Amniotic stem cell (primary cell): Measurements from ENCODE around the gene APLF.
"Not testable (repeated sequence)": the region's sequence is repeated elsewhere in the genome, so short reads cannot be mapped to it uniquely, and the experiment has no call there.

Source experiments
- DNase-seq: peaks from one replicate; lab custom pipeline; 2025; lab: John Stamatoyannopoulos, UW

The APLF gene

DNA sequence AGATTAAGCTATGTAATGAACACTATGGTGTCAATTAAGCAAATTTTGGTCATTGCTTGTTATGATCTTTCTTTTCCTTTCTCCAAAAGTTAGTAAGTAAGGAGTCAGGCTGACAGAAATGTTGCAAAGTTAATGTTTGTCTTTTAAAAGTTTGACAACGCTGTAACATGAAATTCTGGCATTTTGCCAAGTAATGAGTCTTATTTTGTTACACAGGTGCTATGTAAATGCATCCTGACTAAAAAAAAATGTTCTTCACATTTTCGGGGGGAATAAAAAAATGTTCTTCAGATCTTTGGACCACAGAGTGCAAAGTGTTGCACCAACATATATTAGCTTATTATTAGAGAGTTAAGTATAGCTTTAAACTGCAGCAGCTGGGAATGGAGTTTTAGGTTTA is 121.2 kb downstream of the APLF start:
- no peak for DNase-seq

DNA sequence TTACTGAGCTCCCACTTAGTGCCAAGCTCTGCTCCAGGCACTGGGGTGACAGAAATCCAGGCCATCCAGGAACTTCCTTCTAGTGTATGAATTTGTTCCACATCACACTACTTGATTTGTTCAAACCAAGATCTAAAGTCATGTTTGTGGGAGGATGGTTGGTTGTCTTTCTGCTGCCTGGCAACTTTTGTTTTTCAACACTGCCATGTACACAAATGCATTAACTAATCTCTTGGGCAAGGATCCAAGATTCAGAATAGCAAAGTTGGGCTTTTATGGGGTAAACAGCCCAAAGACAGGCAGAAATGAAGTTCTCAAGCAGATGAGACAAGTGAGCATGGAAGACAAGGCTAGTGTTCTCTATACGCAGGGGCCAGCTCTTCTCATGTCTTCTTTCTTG is 122.6 kb downstream of the APLF start:
- no peak for DNase-seq

DNA sequence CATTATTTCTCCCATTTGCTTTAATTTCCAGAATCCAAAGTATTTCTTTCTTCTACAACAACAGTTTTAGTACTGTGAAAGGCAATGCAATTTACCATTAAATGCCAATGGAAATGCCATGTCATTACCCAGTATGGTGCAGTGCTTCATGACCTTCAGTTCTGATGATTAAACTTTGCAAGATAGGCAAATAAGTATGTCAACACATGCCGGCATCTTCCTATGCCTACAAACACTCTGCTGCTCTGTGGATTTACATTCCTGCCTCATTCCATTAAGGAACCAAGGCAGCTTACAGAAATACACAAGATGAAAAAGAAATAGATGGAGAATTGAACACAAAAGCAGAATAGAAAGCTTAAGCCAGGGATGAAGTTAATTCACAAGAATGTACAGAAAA is 123.3 kb downstream of the APLF start:
- DNase-seq, result no peak

DNA sequence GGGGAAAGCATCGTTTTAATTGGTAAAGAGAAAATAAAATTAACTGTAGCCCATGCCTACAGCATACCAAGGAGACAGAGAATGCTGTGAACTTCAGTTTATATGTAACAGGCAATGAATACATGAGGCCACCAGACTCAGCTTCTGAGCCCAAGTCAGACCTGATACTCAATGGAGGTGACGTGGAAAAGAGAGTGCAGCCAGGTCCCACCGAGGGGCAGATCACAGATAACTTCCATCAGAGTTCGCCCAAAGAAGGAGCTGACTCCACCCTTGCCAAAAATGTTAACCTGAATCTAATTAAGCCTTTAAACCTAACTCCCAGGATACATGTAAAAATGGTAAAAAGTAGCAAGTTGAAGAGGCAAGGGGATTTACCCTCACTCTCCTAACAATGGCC is 123.8 kb downstream of the APLF start:
- no peak for DNase-seq

DNA sequence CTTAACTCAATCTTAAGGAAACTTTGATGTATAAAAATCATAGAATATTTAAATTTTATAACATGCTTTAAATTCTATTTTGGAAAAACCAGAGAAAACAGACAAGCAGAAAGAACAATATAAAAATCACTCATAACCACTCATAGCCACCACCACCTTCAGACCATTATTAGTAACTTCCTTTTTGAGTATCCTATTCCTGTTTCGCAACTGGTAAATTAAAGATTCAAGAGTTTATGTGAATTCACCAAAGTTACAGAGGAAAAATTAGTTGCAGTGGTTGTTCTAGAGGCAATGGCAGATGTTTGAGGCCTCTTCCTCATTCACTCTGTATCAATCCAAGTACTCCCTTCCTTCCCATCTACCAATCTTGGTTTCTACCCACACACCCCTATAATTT is 126.7 kb downstream of the APLF start:
- no peak for DNase-seq

DNA sequence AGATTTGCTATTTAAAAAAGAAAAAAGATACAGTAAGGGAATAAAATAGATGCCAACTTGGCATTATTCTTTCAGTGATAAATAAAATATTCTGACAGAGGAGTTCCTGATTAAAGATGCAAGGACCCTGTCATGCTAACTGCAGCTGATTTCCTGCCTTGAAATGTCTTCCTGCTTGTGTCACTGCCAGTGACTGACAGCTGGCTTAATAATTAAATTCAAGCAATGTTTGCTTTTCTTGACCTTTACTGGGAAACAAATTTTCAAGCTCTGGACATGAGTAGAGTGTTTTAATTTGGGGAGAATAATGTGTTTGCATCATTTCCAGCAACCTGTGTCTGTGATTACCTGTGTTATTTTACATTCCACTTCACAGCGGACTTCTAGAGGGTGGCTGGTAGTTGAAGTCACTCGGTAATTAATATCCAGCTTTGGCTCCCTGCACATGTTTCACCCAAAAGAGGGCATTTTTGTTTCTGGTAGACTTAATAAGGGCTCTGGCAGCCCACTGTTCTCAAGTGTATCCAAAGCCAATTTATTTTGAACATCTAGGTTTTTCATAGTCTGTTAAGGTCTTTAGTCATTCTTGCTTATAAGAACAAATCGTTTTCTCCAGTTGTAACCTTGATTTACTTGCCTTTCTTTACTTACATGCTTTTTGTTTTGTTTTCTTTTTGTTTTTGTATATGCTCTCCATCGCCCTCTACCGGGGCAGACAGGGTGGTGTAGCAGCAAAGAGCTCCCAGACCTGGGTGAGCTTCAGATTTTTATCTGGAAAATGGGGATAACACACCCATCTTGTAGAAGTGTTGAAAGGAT is 127.5 kb downstream of the APLF start:
- no peak for DNase-seq

DNA sequence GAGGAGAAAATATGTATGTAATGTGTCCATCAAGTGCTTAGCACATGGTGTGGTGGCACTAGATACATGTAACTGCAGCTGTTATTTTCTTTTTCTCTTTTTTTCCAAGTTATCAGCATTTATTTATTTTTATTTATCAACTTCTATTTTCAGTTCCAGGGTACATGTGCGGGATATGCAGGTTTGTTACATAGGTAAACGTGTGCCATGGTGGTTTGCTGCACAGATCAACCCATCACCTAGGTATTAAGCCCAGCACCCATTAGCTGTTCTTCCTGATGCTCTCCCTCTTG is 128.1 kb downstream of the APLF start:
- not testable (repeated sequence) for DNase-seq

DNA sequence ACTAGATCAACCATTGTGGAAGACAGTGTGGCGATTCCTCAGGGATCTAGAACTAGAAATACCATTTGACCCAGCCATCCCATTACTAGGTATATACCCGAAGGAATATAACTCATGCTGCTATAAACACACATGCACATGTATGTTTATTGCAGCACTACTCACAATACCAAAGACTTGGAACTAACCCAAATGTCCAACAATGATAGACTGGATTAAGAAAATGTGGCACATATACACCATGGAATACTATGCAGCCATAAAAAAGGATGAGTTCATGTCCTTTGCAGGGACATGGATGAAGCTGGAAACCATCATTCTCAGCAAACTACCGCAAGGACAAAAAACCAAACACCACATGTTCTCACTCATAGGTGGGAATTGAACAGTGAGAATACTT is 133.1 kb downstream of the APLF start:
- not testable (repeated sequence) for DNase-seq

DNA sequence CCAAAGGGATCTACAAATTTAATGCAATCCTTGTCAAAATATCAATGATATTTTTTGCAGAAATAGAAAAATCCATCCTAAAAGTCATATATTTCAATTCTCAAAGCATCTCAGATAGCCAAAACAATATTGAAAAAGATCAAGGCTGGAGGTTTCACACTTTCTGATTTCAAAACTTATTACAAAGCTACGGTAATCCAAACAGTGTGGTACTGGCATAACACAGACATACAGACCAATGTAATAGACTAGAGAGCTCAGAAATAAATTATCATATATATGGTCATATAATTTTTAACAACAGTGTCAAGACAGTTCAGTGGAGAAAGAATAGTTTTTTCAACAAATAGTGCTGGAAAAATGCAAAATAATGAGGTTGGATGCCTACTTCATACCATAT is 135.7 kb downstream of the APLF start:
- DNase-seq, result no peak

DNA sequence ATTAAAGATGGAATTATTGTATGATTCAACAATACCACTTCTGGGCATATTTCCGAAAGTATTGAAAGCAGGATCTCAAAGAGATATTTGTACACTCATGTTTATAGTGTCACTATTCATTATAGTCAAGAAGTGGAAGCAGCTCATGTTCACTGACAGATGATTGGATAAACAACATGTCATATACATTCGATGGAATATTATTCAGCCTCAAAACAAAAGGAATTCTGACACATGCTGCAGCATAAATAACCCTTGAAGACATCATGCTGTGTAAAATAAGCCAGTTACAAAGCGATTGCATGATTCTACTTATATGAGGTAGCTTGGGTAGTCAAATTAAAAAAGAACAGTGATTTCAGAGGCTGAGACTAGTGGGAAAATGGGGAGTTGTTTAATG is 136.7 kb downstream of the APLF start:
- DNase-seq, result no peak

DNA sequence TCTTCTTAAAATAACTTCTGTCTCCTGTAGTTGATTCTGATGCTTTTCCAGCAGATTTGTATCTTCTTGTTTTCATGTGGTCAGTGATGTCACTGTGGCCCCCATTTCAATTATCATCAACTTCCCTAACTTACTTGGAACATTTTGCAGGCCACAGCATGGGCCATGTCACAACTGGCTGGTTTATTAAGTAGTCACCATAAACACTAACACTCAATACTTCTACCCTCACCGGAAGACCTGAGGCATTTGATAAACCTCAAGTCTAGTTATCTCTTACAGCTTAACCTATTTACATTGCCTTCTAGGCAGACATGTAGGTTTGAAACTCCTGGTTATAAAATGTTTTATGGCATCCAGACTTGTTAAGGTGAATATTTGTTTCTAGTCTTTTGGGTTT is 138.6 kb downstream of the APLF start:
- DNase-seq, result no peak

DNA sequence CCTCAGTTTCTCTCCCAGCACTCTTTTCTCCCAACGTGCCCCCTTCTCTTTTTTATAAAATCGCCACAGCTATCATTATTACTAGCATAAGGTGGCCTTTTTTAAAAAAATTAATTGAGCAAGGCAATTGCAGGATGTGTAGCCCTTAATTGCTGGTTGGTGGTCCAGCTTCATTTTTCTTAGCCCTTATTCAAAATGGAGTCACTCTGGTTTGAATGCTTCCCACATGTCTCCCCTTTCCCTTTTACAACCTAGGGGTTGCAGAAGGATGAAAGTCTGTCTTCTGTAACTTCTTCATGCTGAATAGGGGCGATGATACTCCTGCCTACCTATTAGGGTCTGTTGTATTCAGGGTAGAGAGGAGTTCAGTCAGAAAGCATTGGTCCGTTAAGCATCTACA is 139.4 kb downstream of the APLF start:
- no peak for DNase-seq

DNA sequence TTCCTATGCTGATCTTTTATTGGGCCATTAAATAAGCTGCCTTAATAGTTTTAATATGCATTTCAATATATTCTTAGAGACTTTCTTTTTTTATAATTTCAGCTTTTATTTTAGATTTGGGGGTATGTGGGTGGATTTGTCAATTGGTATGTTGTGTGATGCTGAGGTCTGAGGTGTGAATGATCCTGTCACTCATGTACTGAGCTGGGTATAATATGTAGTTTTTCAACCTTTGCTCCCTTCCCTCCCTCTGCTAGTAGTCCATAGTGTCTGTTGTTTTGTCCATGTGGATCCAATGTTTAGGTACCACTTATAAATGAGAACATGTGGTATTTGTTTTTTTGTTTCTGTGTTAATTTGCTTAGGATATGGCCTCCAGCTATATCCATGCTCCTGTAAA is 140.5 kb downstream of the APLF start:
- DNase-seq, result no peak

DNA sequence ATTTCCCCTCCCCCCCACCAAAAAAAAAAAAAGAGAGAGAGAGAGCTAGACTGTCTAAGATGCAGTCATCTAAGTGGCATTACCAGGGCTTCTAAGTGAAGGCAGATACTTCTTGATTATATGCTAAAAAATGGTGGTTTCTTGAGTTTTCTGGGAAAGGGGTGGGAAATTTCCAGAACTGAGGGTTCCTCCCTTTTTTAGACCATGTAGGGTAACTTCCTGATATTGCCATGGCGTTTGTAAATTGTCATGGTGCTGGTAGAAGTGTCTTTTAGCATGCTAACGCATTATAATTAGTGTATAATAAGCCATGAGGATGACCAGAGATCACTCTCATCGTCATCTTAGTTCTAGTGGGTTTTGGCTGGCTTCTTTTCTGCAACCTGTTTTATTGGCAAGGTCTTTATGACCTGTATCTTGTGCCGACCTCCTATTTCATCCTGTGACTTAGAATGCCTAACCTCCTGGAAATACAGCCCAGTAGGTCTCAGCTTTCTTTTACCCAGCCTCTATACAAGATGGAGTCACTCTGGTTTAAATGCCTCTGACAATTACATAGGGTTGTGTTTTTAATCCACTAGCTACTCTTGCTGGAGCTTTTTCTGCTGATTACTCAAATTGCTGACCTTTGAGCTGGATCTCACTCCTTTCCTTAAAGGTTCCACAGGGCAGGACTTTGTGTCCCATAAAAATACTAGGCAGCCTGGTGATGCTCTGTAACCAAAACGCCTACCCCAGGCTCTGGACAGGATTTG is 145.6 kb downstream of the APLF start:
- no peak for DNase-seq

DNA sequence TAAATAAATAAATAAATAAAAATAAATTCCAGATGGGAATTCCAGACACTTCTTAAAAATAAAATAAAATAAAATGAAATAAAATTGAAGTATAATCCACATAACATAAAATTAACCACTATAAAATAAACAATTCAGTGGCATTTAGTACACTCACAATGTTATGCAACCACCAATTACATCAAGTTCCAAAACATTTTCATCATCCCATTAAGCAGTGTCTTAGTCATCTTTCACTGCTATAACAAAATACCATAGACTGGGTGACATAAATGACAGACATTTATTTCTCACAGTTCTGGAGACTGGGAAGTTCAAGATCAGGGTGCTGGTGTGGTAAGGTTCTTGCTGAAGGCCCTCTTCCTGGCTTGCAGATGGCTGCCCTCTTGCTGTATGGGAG is 153.4 kb downstream of the APLF start:
- DNase-seq, result no peak

DNA sequence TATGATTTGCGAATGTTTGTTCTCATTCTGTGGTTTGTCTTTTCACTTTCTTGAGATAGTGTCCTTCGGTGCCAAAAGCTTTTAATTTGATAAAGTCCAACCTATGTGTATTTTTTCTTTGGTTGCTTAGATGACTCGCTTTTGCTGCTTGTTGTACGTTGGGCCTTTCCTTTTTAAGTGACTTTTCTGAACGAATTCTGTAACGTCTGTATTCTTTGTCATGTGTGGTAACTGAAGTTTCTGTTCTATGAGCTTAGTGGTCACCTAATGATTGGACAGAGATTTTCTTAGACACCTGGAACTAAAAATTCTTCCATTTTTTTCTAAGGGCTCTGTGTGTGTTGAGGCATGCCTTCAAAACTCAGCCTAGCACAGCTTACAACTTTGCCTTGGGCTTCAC is 156.4 kb downstream of the APLF start:
- DNase-seq, result no peak

DNA sequence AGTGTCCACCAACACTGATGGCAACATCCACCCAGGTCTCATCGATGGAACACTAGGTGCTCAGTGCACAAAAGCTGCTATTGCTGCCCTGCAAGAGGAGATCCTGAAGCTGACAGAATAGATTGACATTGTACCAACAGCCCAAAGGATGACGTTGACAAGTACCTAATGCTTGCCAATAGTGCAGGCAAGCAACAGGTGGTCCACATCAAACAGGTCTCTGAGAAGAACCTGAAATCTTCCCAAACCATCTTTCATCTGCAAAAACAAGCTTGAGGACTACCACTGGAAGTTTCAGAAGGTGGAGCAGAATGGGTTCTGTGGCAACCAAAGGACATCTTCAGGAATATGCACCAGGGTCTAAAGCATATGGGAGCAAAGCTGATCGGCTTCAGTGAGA is 160.2 kb downstream of the APLF start:
- no peak for DNase-seq
